Left hindlimb (tissue), 1 donor: ENCODE data around the gene ZNF33A.
"Not testable (repeated sequence)": the region's sequence is repeated elsewhere in the genome, so short reads cannot be mapped to it uniquely, and the experiment has no call there.

Experiments
- DNase-seq: peaks from one replicate; pipeline ENCODE4 v3.0.0-alpha.2; 2018

ZNF33A gene

GRCh38 chr10:38010119-38010903, at the start of gene ZNF33A:
TSS of gene ZNF33A (plus strand) at chr10:38010675. CDS start at chr10:38012342, 1,667 bp downstream.
- DNase-seq, result peak; percentile 94

DNA sequence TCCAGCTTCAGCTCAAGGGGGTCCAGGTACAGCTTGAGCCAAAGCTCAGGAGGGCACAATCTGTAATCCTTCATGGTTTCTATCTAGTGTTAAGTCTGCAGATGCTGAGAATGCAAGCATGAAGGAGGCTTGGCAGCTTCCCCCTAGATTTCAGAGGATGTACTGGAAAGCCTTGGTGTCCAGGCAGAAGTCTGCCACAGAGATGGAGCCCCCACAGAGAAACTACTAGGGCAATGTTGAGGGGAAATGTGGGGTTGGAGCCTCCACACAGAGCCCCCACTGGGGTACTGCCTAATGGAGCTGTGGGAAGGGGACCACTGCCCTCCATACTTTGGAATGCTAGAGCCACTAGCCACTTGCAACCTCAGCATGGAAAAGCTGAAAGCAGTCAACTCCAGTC, 45.5 kb upstream of the ZNF33A start:
- DNase-seq, result no peak

DNA sequence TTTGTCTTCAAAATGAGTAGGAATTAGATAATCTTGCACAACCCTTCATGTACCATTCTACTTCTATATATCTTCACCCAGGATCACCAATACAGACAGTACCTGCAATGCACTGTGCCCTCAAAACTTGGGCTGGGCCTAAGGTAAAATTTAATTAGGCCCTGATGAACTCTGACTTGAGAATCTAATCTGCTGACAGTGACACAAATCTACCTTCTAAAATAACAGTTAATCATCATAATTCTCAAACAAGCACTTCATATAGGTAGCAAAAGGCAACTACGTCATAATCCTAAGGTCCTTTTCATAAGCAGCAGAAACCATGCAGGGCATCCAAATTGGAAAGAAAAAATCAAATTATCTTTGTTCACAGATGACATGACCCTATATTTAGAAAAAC, 38.1 kb upstream of the ZNF33A start:
- no peak for DNase-seq

- DNase-seq, result no peak
Observed at GRCh38 chr10:37975401-37975991, 35.0 kb upstream of the ZNF33A start.

DNA sequence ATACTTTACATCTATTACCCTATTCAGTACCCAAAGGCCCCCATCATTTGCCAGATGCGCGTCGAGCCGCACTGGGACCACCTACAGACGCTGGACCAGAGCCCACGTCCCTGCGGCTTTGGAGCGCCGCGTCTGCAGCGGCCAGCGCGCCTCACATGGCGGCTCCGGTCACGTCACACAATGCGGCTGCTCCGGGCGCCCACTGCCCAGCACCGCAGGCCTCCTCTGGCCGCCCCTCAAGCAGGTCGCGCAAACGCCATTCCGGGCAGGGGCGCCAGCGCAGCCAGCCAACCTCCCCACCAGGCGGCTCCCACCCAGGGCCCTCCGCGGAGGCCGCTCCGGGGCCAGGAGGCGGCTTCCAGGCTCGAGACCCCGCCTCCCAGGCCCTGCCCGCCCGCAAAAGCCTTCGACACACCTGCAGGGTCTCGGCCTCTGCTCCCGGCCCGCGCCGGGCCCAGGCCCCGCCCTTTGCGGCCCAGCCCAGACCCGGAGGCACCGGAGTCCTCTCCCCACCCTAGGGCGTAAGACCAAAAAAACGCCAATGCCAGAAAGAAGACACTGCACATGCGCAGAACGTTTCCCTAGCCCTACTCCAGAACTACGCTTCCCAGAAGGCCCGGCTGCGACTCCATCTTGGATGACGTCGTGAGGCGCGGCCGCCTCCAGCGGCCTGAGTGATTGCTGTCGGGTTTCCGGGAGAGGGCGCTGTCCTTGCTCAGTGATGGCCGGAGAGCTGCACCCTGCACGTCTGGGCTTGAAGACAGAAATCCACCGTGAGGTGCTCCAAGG, 34.2 kb upstream of the ZNF33A start, which contains the start of gene ZNF25:
Gene ZNF25, minus strand, starts transcription at position 557 of the 789 bp plus-strand sequence. CDS start 4,925 bp downstream, outside the sequence.
- peak; percentile 98 for DNase-seq

DNA sequence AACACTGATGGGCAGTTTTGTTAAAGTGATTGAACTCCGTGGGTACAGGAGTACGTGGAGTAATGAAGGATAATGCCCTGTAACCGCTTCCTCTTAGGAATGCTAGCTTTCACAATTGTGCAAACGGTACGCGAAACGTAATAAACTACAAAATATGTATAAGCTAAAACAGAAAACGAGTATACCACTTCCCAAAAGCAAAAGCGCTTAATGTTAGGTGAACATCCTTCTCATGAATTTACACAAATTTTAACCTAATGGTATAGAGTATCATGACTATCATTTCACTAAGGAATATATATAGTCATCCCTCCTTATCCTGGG, 33.6 kb upstream of the ZNF33A start:
- DNase-seq, result no peak

DNA sequence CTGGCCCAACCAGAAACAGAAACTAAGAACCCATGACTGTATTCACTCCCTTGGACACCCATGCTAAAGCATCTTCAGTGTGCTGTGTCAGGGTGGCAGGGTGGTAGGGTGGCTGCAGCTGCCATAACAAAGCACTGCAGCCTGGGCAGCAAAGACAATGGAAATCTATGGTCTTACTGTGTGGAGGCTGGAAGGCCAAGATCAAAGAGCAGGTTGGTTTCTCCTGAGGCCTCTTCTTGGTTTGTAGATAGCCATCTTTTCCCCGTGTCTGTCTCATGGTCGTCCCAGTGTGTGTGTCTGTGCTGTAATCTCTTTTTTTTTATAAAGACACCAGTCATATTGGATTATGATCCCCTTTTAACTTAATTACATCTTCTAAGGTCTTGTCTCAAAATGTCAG, 18.8 kb upstream of the ZNF33A start:
- DNase-seq, result no peak

DNA sequence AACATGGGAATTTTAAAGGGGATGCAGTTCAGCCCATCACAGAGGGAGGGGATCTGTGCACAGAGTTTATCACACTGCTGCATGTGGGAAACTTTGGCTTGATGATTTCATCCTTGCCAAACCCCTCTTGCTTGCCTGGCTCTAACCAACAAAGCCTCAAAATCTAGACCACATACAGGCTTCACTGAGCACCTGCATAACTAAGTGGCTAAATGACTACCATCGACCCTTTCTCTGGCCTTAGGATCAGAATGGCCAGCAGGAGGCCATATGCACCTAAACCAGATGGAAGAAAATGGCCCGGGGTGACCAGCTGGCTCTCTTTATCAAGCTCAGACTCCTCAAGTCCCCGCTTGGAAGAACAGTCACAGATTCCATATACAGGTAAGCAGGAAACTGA, 18.4 kb upstream of the ZNF33A start:
- DNase-seq, result no peak

- not testable (repeated sequence) for DNase-seq
Observed at GRCh38 chr10:37998920-37999319, 11.6 kb upstream of the ZNF33A start.

DNA sequence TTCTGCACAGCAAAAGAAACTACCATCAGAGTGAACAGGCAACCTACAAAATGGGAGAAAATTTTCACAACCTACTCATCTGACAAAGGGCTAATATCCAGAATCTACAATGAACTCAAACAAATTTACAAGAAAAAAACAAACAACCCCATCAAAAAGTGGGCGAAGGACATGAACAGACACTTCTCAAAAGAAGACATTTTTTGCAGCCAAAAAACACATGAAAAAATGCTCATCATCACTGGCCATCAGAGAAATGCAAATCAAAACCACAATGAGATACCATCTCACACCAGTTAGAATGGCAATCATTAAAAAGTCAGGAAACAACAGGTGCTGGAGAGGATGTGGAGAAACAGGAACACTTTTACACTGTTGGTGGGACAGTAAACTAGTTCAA, 10.0 kb upstream of the ZNF33A start:
- not testable (repeated sequence) for DNase-seq

DNA sequence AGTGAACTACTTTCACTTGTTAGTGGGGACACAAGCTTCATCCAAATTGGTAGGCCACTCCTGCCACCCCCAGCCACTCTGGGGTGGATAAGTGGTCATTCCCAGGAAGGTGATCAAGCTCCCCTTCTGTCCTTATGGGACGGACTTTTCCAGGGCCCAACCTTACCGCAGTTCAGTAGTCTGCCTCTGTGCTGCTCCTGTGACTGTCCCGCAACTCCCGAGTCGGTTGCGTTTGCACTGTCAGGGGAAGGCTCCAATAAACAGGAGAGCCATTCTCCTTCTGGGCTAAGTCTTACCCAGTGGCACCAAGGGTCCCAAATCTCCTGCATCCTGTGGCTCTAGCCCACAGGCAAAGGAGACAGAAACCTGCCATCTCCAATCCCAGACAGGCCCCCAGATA, 7.4 kb upstream of the ZNF33A start:
- no peak for DNase-seq

DNA sequence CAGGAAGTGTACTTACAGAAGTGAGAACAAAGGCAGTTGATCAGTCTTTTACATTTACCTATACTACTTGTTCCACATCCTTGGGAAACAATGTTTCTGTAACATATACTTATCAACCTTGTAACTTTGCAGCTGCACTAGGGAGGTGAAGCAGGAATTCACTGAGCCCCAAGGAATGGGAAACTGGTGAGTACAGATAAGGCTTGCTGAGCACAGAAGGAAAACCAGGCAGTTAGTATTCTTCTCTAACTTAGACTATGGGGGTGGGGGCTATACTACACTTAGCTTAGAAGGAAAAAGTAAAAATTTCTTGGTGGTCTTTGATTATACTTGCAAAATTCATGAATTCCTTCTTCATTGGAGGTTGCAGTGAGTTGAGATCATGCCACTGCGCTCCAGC, 6.9 kb upstream of the ZNF33A start:
- no peak for DNase-seq

- no peak for DNase-seq
Observed at GRCh38 chr10:38007551-38007950, 2.9 kb upstream of the ZNF33A start.

- DNase-seq, result no peak
Observed at GRCh38 chr10:38007991-38008390, 2.5 kb upstream of the ZNF33A start.

GRCh38 chr10:38016354-38016753, 5.9 kb downstream of the ZNF33A start:
- DNase-seq, result no peak

DNA sequence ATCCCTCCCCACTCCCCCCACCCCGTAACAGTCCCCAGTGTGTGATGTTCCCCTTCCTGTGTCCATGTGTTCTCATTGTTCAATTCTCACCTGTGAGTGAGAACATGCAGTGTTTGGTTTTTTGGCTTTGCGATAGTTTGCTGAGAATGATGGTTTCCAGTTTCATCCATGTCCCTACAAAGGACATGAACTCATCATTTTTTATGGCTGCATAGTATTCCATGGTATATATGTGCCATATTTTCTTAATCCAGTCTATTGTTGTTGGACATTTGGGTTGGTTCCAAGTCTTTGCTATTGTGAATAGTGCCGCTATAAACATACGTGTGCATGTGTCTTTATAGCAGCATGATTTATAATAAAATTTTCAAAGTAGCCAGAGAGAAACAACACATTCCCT, 8.6 kb downstream of the ZNF33A start:
- not testable (repeated sequence) for DNase-seq

DNA sequence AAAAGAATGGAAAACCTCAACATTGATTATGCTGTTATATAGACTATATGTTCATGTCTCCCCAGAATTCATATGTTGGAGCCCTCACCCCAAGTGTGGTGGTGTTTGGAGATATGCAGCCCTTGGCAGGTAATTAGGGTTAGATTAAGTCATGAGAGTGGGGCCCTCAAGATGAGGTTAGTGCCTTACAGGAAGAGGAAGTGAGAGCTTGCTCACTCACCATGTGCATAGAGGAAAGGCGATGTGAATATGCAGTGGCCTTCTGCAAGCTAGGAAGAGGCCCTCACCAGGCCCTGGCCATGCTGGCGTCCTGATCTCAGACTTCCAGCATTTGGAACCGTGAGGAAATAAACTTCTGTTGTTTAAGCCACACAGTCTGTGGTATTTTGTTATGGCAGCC, 14.8 kb downstream of the ZNF33A start:
- DNase-seq, result no peak

DNA sequence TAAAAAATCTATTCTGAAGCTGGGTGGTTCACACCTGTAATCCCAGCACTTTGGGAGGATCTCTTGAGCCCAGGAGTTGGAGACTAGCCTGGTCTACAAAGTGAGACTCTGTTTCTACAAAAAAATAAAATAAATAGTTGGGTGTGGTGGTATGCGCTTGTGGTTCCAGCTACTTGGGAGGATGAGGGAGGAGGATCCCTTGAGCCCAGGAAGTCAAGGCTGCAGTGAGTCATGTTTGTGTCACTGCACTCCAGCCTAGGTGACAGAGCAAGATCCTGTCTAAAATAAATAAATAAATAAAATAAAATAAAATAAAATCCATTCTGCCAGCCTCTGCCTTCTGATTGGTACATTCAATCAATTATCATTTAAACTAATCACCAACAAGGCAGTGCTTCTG, 17.5 kb downstream of the ZNF33A start:
- DNase-seq, result no peak

DNA sequence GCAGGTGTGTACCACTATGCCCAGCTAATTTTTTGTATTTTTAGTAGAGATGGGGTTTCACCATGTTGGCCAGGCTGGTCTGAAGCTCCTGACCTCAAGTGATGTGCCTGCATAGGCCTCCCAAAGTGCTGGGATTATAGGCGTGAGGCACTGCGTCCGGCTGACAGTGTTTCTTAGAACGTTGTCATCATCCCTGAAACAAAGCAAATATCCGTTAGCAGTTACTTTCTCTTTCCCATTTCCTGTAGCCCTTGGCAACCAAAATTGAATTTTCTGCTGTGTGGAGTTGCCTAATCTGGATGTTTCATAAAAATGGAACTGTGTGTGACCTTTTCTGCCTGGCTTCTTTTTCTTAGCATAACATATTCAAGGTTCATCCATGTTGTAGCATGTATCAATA, 22.4 kb downstream of the ZNF33A start:
- no peak for DNase-seq

DNA sequence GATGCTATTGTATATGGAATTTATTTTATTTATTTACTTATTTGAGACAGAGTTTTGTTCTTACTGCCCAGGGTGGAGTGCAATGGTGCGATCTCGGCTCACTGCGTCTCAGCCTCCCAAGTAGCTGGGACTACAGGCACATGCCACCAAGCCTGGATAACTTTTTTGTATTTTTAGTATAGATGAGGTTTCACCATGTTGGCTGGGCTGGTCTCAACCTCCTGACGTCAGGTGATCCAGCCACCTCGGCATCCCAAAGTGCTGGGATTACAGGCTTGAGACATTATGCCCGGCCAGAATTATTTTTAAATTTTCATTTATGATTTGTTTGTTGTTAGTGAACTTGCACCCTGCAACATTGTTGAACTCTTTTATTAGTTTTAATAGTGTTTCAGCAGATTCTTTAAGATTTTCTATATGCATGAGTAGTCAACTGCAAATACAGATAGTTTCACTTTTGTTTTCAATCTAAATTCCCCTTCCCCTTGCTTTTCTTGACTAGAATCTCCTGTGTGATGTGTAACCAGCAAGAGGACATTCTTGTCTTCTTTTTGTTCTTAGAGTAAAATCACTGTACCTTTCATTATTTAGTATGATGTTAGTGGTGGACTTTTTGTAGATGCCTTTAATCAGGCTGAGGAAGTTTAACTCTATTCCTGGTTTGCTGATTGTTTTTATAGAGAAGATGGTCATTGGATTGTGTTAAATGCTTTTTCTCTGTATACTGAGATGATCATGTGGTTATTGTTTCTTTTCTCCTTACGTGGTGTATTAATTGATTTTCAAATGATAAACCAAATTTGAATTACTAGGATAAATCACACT, 27.8 kb downstream of the ZNF33A start:
- no peak for DNase-seq

GRCh38 chr10:38038932-38039245, 28.4 kb downstream of the ZNF33A start:
- no peak for DNase-seq

DNA sequence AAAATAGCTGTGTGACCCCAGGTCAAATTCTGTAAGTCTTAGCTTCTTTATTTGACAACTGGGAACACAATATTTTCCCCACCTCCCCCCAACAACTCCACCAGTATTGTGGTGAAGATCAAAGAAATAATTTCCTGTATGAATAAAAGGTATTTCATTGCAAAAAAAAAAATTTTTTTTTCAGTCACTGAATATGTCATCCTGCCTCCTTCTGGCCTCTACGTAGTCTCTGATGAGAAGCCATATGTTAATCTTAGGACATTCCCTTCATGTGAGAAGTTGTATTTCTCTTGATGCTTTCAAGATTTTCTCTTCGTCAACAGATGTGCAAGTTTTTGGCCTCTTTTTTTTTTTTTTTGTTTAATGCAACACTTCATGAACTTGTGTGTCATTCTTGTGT, 33.0 kb downstream of the ZNF33A start:
- DNase-seq, result no peak

DNA sequence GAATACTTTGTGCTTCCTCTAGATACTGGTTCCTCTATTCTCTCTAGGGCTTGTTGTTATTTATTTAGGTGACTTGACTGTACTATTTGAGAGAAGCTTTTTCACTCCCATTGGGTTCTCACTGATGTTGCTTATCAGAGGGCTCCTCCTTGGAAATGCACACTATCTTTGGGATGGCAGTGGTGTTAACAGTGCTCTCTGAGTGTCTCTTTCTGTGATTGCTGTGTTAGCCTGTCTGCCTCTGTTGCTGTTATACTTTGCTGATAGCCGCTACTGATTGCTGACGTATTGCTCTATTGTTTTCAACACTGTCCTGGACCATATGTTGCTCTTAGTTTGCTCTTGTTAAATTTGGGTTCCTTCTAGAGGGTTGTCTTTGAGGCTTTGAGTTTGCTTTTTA, 34.7 kb downstream of the ZNF33A start:
- no peak for DNase-seq
